WI38 (cell line): ENCODE measurements around the gene FOXK1.

Source experiments
- H3K4me3 ChIP-seq: 2 replicates; pipeline ENCODE4 v1.5.1; 2011; ENCODE audit warnings: low read depth, mild to moderate bottlenecking, control low read depth, low read length
- TF ChIP-seq, protein P1 (sequence below): IDR thresholded peaks from 2 replicates; pipeline ENCODE4 v1.5.1; 2012; ENCODE audit warnings: low read depth, mild to moderate bottlenecking, control low read depth, low read length

The FOXK1 gene

DNA sequence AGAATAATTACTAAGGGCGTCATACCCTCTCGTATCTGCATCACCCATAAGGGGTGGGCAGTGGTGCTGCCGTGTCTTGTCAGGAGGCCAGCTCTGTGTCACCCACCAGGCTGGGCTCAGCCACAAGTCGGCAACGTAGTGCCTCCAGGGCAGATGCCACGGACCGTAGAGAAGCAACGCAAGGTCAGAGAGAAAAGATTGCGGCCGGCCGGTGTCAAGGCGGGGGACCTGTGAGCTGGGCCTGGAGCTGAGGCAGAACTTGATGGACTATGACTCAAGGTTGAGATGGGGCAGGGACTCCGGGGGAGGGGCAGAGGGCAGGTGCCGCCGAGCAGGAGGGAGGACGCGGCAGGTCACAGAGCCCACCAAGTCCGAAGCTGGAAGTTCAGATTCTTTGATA lies 29.5 kb downstream of the FOXK1 start:
- no peak overlapping the region for H3K4me3 ChIP-seq
- TF ChIP-seq, protein P1, sequence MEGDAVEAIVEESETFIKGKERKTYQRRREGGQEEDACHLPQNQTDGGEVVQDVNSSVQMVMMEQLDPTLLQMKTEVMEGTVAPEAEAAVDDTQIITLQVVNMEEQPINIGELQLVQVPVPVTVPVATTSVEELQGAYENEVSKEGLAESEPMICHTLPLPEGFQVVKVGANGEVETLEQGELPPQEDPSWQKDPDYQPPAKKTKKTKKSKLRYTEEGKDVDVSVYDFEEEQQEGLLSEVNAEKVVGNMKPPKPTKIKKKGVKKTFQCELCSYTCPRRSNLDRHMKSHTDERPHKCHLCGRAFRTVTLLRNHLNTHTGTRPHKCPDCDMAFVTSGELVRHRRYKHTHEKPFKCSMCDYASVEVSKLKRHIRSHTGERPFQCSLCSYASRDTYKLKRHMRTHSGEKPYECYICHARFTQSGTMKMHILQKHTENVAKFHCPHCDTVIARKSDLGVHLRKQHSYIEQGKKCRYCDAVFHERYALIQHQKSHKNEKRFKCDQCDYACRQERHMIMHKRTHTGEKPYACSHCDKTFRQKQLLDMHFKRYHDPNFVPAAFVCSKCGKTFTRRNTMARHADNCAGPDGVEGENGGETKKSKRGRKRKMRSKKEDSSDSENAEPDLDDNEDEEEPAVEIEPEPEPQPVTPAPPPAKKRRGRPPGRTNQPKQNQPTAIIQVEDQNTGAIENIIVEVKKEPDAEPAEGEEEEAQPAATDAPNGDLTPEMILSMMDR, result no peak

DNA sequence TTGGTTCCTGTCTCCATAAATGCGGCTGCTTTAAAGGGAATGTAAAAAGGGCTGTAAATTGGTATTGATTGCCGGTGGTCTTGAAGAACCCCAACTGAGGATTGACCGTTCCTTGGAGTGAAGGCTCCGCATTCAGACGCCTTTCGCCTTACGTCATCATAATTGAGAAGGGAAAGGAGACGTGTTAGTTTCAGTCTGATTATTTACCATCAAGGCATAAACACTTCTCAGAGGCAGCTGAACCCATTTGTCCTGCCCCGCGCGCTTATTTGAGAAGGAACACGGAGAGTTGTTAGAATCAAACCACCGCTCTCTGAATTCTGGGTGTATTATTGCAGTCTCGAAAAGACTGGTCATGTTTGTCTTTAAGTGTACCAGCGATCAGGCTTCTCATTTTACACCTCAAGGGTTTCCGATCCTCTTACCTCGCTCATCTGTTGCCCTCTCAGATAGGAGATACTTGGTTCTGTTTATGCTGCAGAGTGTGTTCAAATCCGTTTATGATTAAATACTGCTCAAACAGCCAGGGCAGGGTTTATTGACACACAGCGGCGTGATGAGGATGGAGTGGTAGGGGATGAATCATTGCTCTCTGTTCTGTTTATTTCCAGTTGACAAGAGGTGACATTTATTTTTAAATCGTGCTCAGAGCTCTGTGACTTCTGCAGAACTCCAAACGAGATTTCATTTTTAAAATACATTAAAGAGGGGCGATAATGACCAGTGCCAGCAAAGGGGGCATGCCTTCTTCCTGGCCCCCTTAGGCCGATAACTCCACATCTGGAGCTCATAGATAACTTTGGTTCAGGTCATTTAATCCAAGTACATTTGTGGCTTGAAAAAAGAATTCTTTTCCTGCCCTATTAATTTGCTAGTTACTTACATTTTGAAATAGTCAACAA lies 30.4 kb downstream of the FOXK1 start:
- TF ChIP-seq, protein P1, result no peak
- H3K4me3 ChIP-seq, result no peak overlapping the region

DNA sequence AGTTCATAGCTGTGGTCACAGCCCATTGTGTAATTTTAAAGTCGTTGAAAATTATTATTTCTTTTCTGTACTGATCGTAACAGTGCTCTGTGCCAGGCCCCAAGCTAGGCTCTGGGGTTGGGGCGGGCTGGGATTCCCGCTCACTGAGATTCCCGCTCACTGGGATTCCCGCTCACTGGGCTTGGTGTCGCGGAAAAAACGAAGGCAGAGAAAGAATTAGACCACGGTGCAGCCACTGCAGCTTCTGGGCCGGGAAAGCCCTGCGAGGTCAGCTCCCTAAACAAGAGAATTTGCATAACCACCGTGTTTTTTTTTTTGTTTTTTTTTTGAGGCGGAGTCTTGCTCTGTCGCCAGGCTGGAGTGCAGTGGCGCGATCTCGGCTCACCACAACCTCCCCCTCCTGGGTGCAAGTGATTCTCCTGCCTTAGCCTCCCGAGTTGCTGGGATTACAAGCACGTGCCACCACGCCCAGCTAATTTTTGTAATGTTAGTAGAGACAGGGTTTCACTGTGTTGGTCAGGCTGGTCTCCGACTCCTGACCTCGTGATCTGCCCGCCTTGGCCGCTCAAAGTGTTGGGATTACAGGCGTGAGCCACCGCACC lies 31.2 kb downstream of the FOXK1 start:
- TF ChIP-seq, protein P1, result no peak
- no peak overlapping the region for H3K4me3 ChIP-seq

DNA sequence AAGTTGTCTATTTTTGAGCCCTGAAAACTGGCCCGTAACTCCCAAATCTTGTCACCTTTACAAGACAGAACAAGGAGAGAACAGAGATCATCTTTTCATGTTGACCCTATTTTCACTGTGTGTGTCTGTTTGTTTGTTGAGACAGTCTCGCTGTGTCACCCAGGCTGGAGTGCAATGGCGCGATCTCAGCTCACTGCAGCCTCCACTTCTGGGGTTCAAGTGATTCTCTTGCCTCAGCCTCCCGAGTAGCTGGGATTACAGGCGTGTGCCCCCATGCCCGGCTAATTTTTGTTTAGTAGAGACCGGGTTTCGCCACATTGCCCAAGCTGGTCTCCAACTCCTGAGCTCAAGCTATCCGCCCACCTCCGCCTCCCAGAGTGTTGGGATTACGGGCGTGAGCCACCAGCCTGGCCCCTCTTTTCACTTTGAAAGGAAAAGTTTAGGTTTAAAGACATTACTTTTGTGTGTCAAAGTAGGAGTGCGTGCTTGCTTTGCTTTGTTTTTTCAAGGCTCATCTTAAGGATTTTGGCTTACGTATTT lies 32.1 kb downstream of the FOXK1 start:
- TF ChIP-seq, protein P1, result no peak
- H3K4me3 ChIP-seq, result no peak overlapping the region

DNA sequence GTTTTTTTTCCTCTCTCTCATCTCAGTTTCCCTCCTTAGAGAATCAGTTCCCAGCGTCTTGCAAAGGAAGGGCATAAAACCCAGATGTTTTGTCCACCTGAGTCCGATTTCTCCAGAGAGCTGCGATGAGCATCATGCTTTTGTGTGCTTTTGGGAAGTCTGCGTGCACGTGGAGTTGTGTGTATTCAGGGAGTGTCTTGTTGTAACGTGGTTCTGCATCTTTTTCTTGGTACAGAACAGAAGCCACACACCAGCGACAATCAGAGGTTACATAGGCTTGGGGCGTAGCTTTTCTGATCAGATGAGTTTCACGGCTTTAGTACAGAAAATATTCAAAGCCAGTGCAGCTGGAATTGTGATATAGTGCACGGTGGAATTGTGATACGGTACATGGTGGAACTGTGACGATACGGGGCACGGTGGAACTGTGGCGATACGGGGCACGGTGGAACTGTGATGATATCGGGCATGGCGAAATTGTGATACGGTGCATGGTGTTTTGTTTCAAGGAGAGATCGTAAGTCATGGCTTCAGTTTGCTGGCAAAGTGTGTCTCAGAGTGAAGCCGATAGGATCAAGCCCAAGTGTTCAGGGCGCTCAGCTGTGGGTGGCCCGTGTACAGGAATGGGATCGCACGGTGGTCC lies 32.8 kb downstream of the FOXK1 start:
- TF ChIP-seq, protein P1, result no peak
- H3K4me3 ChIP-seq, result peak overlapping the region; percentile 16; the same call in 1 of the 2 replicates

DNA sequence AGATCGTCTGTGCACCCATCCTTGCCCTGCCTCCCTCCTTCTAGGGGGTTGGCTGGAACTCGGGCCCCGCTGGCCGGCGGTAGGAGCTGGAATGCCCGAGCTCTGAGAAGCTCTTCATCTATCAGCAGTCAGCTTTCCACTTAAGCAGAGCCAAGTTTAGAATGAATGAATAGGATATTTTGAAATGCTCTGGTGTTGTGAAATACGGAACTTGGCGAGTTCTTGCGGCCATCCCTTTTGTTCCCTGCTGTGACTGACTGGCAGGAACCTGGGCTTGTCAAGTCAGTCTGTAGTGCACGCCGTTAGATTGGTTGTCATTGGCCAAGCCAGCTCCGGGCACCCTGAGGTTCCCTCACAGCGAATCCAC lies 33.3 kb downstream of the FOXK1 start:
- H3K4me3 ChIP-seq, result peak overlapping the region; percentile 16; the same call in 1 of the 2 replicates
- TF ChIP-seq, protein P1, result no peak
